HG03097 (cell line): Measurements from ENCODE around the gene BSDC1.

Experiments
- ATAC-seq: cut with Tn5 transposase; IDR thresholded peaks from one replicate; pipeline ENCODE4 v1.9.1; 2021; ENCODE audit not compliant: unreplicated experiment, low FRiP score

The BSDC1 gene

GRCh38 chr1:32394890-32395432 lies 720 bp upstream of the BSDC1 start:
- no peak for ATAC-seq

- ATAC-seq = no peak
Observed at GRCh38 chr1:32393832-32394140, 455 bp downstream of the BSDC1 start.

GRCh38 chr1:32393136-32393535 lies 1.1 kb downstream of the BSDC1 start:
- no peak for ATAC-seq

GRCh38 chr1:32392325-32392724 lies 1.9 kb downstream of the BSDC1 start:
- no peak for ATAC-seq

GRCh38 chr1:32390904-32391870 lies 3.1 kb downstream of the BSDC1 start:
- no peak for ATAC-seq

- ATAC-seq = no peak
Observed at GRCh38 chr1:32388641-32389040, 5.6 kb downstream of the BSDC1 start.

- ATAC-seq = no peak
Observed at GRCh38 chr1:32386676-32387392, 7.4 kb downstream of the BSDC1 start.

- no peak for ATAC-seq
Observed at GRCh38 chr1:32380057-32380456, 14.2 kb downstream of the BSDC1 start.

GRCh38 chr1:32377541-32378220 lies 16.6 kb downstream of the BSDC1 start:
- ATAC-seq = no peak

- ATAC-seq = no peak
Observed at GRCh38 chr1:32376199-32376598, 18.0 kb downstream of the BSDC1 start.

GRCh38 chr1:32373996-32374592 lies 20.1 kb downstream of the BSDC1 start:
- no peak for ATAC-seq

GRCh38 chr1:32372149-32372756 lies 22.0 kb downstream of the BSDC1 start:
- no peak for ATAC-seq

- ATAC-seq = no peak
Observed at GRCh38 chr1:32367912-32368635, 26.2 kb downstream of the BSDC1 start.

- ATAC-seq = no peak
Observed at GRCh38 chr1:32365445-32365844, 28.8 kb downstream of the BSDC1 start.

GRCh38 chr1:32364836-32365235 lies 29.4 kb downstream of the BSDC1 start:
- no peak for ATAC-seq

- ATAC-seq = no peak
Observed at GRCh38 chr1:32363713-32364112, 30.5 kb downstream of the BSDC1 start.

- no peak for ATAC-seq
Observed at GRCh38 chr1:32362474-32363313, 31.5 kb downstream of the BSDC1 start, which contains the start of the genes FAM229A and TSSK3. Gene FAM229A (minus strand): TSS chr1:32362485. CDS start chr1:32362091, 394 bp downstream. Gene TSSK3 (plus strand): TSS chr1:32362539. CDS start chr1:32362702, 163 bp downstream.

- no peak for ATAC-seq
Observed at GRCh38 chr1:32361674-32362473, 32.4 kb downstream of the BSDC1 start.
